Thoracic aorta (tissue), 2 donors: ENCODE measurements around the gene PKNOX2. TPM values are rescaled to one million over a fixed set of nuclear protein-coding genes. Genes with fewer than 3 reads are reported as not detected.

Experiments used
- ATAC-seq: fragments of 150-250 bp; one replicate; pipeline ENCODE4 v1.8.0; 2017; ENCODE audit warnings: low read depth; ENCODE audit not compliant: insufficient number of reproducible peaks, low FRiP score
- DNase-seq: peaks from one replicate; pipeline ENCODE4 v3.0.0-alpha.2; 2020; ENCODE audit warnings: low spot score
- H3K27ac ChIP-seq, 2 donors: fragments of 200-600 bp; sonication (generic); 1 replicate in 1 of 2; 2 replicates in 1 of 2; pipeline ENCODE4 v1.5.1; 2016; ENCODE audit warnings: mild to moderate bottlenecking in 2 of 2, moderate library complexity in 2 of 2
- H3K27me3 ChIP-seq: fragments of 200-600 bp; sonication (generic); replicated peaks from 2 replicates; pipeline ENCODE4 v1.6.0; 2016; ENCODE audit warnings: mild to moderate bottlenecking; ENCODE audit not compliant: insufficient read depth
- H3K36me3 ChIP-seq: fragments of 200-600 bp; sonication (generic); one replicate; pipeline ENCODE4 v1.5.1; 2016
- H3K4me1 ChIP-seq, 2 donors: fragments of 200-600 bp; sonication (generic); 1 replicate in 1 of 2; 2 replicates in 1 of 2; pipeline versions ENCODE4 v1.5.1 to v1.6.0; 2016; ENCODE audit warnings: low read depth in 2 of 2, mild to moderate bottlenecking in 1 of 2; ENCODE audit not compliant: control insufficient read depth in 1 of 2
- H3K4me3 ChIP-seq: fragments of 200-600 bp; sonication (generic); 2 replicates; pipeline ENCODE4 v1.5.1; 2016; ENCODE audit warnings: mild to moderate bottlenecking
- H3K9me3 ChIP-seq: fragments of 200-600 bp; sonication (generic); 2 replicates; pipeline ENCODE4 v1.5.1; 2016
- CTCF ChIP-seq: fragments of 200-600 bp; sonication (generic); IDR thresholded peaks from one replicate; pipeline ENCODE4 v1.5.1; 2019; ENCODE audit warnings: antibody characterized with exemption
- total RNA-seq, 2 donors: library from RNA; depleted of rRNA; stranded (reverse); fragments of >200 nt; gene quantifications; one replicate each; pipeline versions ENCODE4 v1.1.0 to v1.2.3, GENCODE V29; 2016

Gene PKNOX2
- total RNA-seq, 2 donors from 2014 or later: 1.4 to 9.2 TPM

GRCh38 chr11:125154378-125155099, 10.0 kb upstream of the PKNOX2 start:
- H3K4me1 ChIP-seq: no peaks in the 10 kb centered on the region
- ATAC-seq (no peak), DNase-seq (no peak)
- no peaks in the 10 kb centered on the region for H3K36me3 ChIP-seq
- H3K9me3 ChIP-seq: no peaks in the 10 kb centered on the region
- no peak overlapping the region for H3K4me3 ChIP-seq
- H3K27ac ChIP-seq: no peak overlapping the region
- no peak for TF ChIP-seq CTCF
- H3K27me3 ChIP-seq: no peaks in the 10 kb centered on the region

- TF ChIP-seq CTCF: no peak
- Histone ChIP-seq H3K9me3 (no peaks in the 10 kb centered on the region), H3K4me3 (no peak overlapping the region), H3K27me3 (no peaks in the 10 kb centered on the region), H3K36me3 (no peaks in the 10 kb centered on the region), H3K4me1 (no peaks in the 10 kb centered on the region), H3K27ac (no peak overlapping the region)
- DNase-seq (no peak), ATAC-seq (no peak)
Measured at GRCh38 chr11:125155100-125155444, 9.5 kb upstream of the PKNOX2 start.

- Histone ChIP-seq H3K4me3 (no peak overlapping the region), H3K36me3 (no peaks in the 10 kb centered on the region), H3K4me1 (no peaks in the 10 kb centered on the region), H3K27ac (no peak overlapping the region), H3K27me3 (no peaks in the 10 kb centered on the region), H3K9me3 (no peaks in the 10 kb centered on the region)
- ATAC-seq (no peak), DNase-seq (no peak)
- no peak for TF ChIP-seq CTCF
Measured at GRCh38 chr11:125155767-125156166, 8.8 kb upstream of the PKNOX2 start.

- no peak for TF ChIP-seq CTCF
- Histone ChIP-seq H3K4me1 (no peaks in the 10 kb centered on the region), H3K4me3 (no peak overlapping the region), H3K9me3 (no peaks in the 10 kb centered on the region), H3K27me3 (no peaks in the 10 kb centered on the region), H3K27ac (no peak overlapping the region), H3K36me3 (no peaks in the 10 kb centered on the region)
- DNase-seq: no peak
- ATAC-seq: no peak
Measured at GRCh38 chr11:125156346-125157117, 8.0 kb upstream of the PKNOX2 start.

- DNase-seq (no peak), ATAC-seq (no peak)
- H3K27ac ChIP-seq: no peak overlapping the region
- H3K27me3 ChIP-seq: no peaks in the 10 kb centered on the region
- H3K9me3 ChIP-seq: no peaks in the 10 kb centered on the region
- TF ChIP-seq CTCF: no peak
- H3K4me1 ChIP-seq: no peaks in the 10 kb centered on the region
- H3K4me3 ChIP-seq: no peak overlapping the region
- no peaks in the 10 kb centered on the region for H3K36me3 ChIP-seq
Measured at GRCh38 chr11:125157118-125157733, 7.3 kb upstream of the PKNOX2 start.
